ENCODE measurements around the gene TMEM163.
A peak's percentile ranks its signal among the peaks of the same experiment; 100 is the strongest.
"Not testable (repeated sequence)": the region's sequence is repeated elsewhere in the genome, so short reads cannot be mapped to it uniquely, and the experiment has no call there.

Gene TMEM163

GRCh38 chr2:134603966-134604365, 114.8 kb downstream of the TMEM163 start:
- no peaks in the 10 kb centered on the region for H3K36me3 ChIP-seq (ENCODE audit: insufficient read depth, low read length)
- no peaks in the 10 kb centered on the region for H3K4me1 ChIP-seq (ENCODE audit: insufficient read depth, low read length)
- no peak overlapping the region for H3K27ac ChIP-seq (ENCODE audit: low read depth, low read length)
- no peaks in the 10 kb centered on the region for H3K9me3 ChIP-seq (ENCODE audit: insufficient read depth, low read depth, low read length)
- H3K4me3 ChIP-seq (ENCODE audit: low read length) = no peak overlapping the region
- no peaks in the 10 kb centered on the region for H3K27me3 ChIP-seq (ENCODE audit: insufficient read depth, low read length)
- 90% methylated on average over 5 of the region's 5 CpGs for whole genome bisulfite sequencing
- H3K9ac ChIP-seq (ENCODE audit: low read depth, low read length) = no peak overlapping the region

- no peak overlapping the region for H3K4me3 ChIP-seq (ENCODE audit: low read length)
- 92% methylated on average over 4 of the region's 4 CpGs for WGBS
- H3K27me3 ChIP-seq (ENCODE audit: insufficient read depth, low read length) = no peaks in the 10 kb centered on the region
- no peak overlapping the region for H3K27ac ChIP-seq (ENCODE audit: low read depth, low read length)
- H3K36me3 ChIP-seq (ENCODE audit: insufficient read depth, low read length) = no peaks in the 10 kb centered on the region
- no peak overlapping the region for H3K9ac ChIP-seq (ENCODE audit: low read depth, low read length)
- H3K9me3 ChIP-seq (ENCODE audit: insufficient read depth, low read depth, low read length) = no peaks in the 10 kb centered on the region
- no peaks in the 10 kb centered on the region for H3K4me1 ChIP-seq (ENCODE audit: insufficient read depth, low read length)
Observed at GRCh38 chr2:134602666-134603065, 116.1 kb downstream of the TMEM163 start.

- no peak overlapping the region for H3K4me3 ChIP-seq (ENCODE audit: low read length)
- H3K27ac ChIP-seq (ENCODE audit: low read depth, low read length) = no peak overlapping the region
- no peaks in the 10 kb centered on the region for H3K9me3 ChIP-seq (ENCODE audit: insufficient read depth, low read depth, low read length)
- H3K4me1 ChIP-seq (ENCODE audit: insufficient read depth, low read length) = no peaks in the 10 kb centered on the region
- H3K9ac ChIP-seq (ENCODE audit: low read depth, low read length) = no peak overlapping the region
- no peaks in the 10 kb centered on the region for H3K27me3 ChIP-seq (ENCODE audit: insufficient read depth, low read length)
- H3K36me3 ChIP-seq (ENCODE audit: insufficient read depth, low read length) = no peaks in the 10 kb centered on the region
- 96% methylated on average over 11 of the region's 11 CpGs for WGBS
Observed at GRCh38 chr2:134601264-134601663, 117.5 kb downstream of the TMEM163 start.

GRCh38 chr2:134600208-134600607, 118.6 kb downstream of the TMEM163 start:
- Histone ChIP-seq H3K9me3 (ENCODE audit: insufficient read depth, low read depth, low read length) (no peaks in the 10 kb centered on the region), H3K27ac (ENCODE audit: low read depth, low read length) (no peak overlapping the region), H3K36me3 (ENCODE audit: insufficient read depth, low read length) (no peaks in the 10 kb centered on the region), H3K4me3 (ENCODE audit: low read length) (no peak overlapping the region), H3K4me1 (ENCODE audit: insufficient read depth, low read length) (no peaks in the 10 kb centered on the region), H3K27me3 (ENCODE audit: insufficient read depth, low read length) (no peaks in the 10 kb centered on the region), H3K9ac (ENCODE audit: low read depth, low read length) (no peak overlapping the region)
- WGBS = 90% methylated on average over 2 of the region's 2 CpGs

GRCh38 chr2:134599236-134599635, 119.6 kb downstream of the TMEM163 start:
- H3K27ac ChIP-seq (ENCODE audit: low read depth, low read length) = no peak overlapping the region
- no peak overlapping the region for H3K4me3 ChIP-seq (ENCODE audit: low read length)
- no peaks in the 10 kb centered on the region for H3K27me3 ChIP-seq (ENCODE audit: insufficient read depth, low read length)
- H3K9ac ChIP-seq (ENCODE audit: low read depth, low read length) = no peak overlapping the region
- H3K36me3 ChIP-seq (ENCODE audit: insufficient read depth, low read length) = no peaks in the 10 kb centered on the region
- H3K9me3 ChIP-seq (ENCODE audit: insufficient read depth, low read depth, low read length) = no peaks in the 10 kb centered on the region
- no peaks in the 10 kb centered on the region for H3K4me1 ChIP-seq (ENCODE audit: insufficient read depth, low read length)
- WGBS = 91% methylated on average over 3 of the region's 3 CpGs

- Histone ChIP-seq H3K4me3 (ENCODE audit: low read length) (no peak overlapping the region), H3K9me3 (ENCODE audit: insufficient read depth, low read depth, low read length) (peaks cover 20% of the 10 kb centered on the region), H3K36me3 (ENCODE audit: insufficient read depth, low read length) (no peaks in the 10 kb centered on the region), H3K27ac (ENCODE audit: low read depth, low read length) (no peak overlapping the region), H3K9ac (ENCODE audit: low read depth, low read length) (no peak overlapping the region), H3K27me3 (ENCODE audit: insufficient read depth, low read length) (no peaks in the 10 kb centered on the region), H3K4me1 (ENCODE audit: insufficient read depth, low read length) (peaks cover 9% of the 10 kb centered on the region)
- 94% methylated on average over 6 of the region's 6 CpGs for WGBS
Observed at GRCh38 chr2:134594399-134594798, 124.4 kb downstream of the TMEM163 start.

GRCh38 chr2:134593519-134593918, 125.3 kb downstream of the TMEM163 start:
- 92% methylated on average over 8 of the region's 8 CpGs for WGBS
- no peaks in the 10 kb centered on the region for H3K27me3 ChIP-seq (ENCODE audit: insufficient read depth, low read length)
- H3K9ac ChIP-seq (ENCODE audit: low read depth, low read length) = no peak overlapping the region
- H3K27ac ChIP-seq (ENCODE audit: low read depth, low read length) = no peak overlapping the region
- H3K4me1 ChIP-seq (ENCODE audit: insufficient read depth, low read length) = peaks cover 9% of the 10 kb centered on the region
- H3K4me3 ChIP-seq (ENCODE audit: low read length) = no peak overlapping the region
- no peaks in the 10 kb centered on the region for H3K36me3 ChIP-seq (ENCODE audit: insufficient read depth, low read length)
- peaks cover 20% of the 10 kb centered on the region for H3K9me3 ChIP-seq (ENCODE audit: insufficient read depth, low read depth, low read length)

- 42% methylated on average over 1 of the region's 1 CpG for WGBS
- H3K9me3 ChIP-seq (ENCODE audit: insufficient read depth, low read depth, low read length) = peaks cover 20% of the 10 kb centered on the region
- peaks cover 9% of the 10 kb centered on the region for H3K4me1 ChIP-seq (ENCODE audit: insufficient read depth, low read length)
- H3K4me3 ChIP-seq (ENCODE audit: low read length) = no peak overlapping the region
- H3K27ac ChIP-seq (ENCODE audit: low read depth, low read length) = no peak overlapping the region; the same call in 1 of the 2 replicates
- H3K36me3 ChIP-seq (ENCODE audit: insufficient read depth, low read length) = no peaks in the 10 kb centered on the region
- H3K9ac ChIP-seq (ENCODE audit: low read depth, low read length) = no peak overlapping the region
- no peaks in the 10 kb centered on the region for H3K27me3 ChIP-seq (ENCODE audit: insufficient read depth, low read length)
Observed at GRCh38 chr2:134592377-134592776, 126.4 kb downstream of the TMEM163 start.

GRCh38 chr2:134591526-134591925, 127.3 kb downstream of the TMEM163 start:
- H3K27me3 ChIP-seq (ENCODE audit: insufficient read depth, low read length) = no peaks in the 10 kb centered on the region
- H3K9ac ChIP-seq (ENCODE audit: low read depth, low read length) = no peak overlapping the region
- 80% methylated on average over 1 of the region's 1 CpG for WGBS
- no peak overlapping the region for H3K4me3 ChIP-seq (ENCODE audit: low read length)
- H3K27ac ChIP-seq (ENCODE audit: low read depth, low read length) = peak overlapping the region; percentile 32; the same call in 1 of the 2 replicates
- peaks cover 9% of the 10 kb centered on the region for H3K4me1 ChIP-seq (ENCODE audit: insufficient read depth, low read length)
- peaks cover 20% of the 10 kb centered on the region for H3K9me3 ChIP-seq (ENCODE audit: insufficient read depth, low read depth, low read length)
- no peaks in the 10 kb centered on the region for H3K36me3 ChIP-seq (ENCODE audit: insufficient read depth, low read length)

- Histone ChIP-seq H3K27ac (ENCODE audit: low read depth, low read length) (no peak overlapping the region), H3K36me3 (ENCODE audit: insufficient read depth, low read length) (no peaks in the 10 kb centered on the region), H3K4me3 (ENCODE audit: low read length) (no peak overlapping the region), H3K4me1 (ENCODE audit: insufficient read depth, low read length) (peaks cover 9% of the 10 kb centered on the region), H3K9me3 (ENCODE audit: insufficient read depth, low read depth, low read length) (peaks cover 20% of the 10 kb centered on the region), H3K27me3 (ENCODE audit: insufficient read depth, low read length) (no peaks in the 10 kb centered on the region), H3K9ac (ENCODE audit: low read depth, low read length) (no peak overlapping the region)
- WGBS = 88% methylated on average over 1 of the region's 1 CpG
Observed at GRCh38 chr2:134590679-134591078, 128.1 kb downstream of the TMEM163 start.

- whole genome bisulfite sequencing = 86% methylated on average over 4 of the region's 4 CpGs
- H3K4me3 ChIP-seq (ENCODE audit: low read length); H3K27ac ChIP-seq (ENCODE audit: low read depth, low read length): not testable (repeated sequence)
Observed at GRCh38 chr2:134589171-134590083, 129.4 kb downstream of the TMEM163 start.

More at GRCh38 chr2:134589171-134590083, 129.4 kb downstream of the TMEM163 start:
- not testable (repeated sequence) for H3K36me3 ChIP-seq (ENCODE audit: insufficient read depth, low read length); H3K4me1 ChIP-seq (ENCODE audit: insufficient read depth, low read length); H3K27me3 ChIP-seq (ENCODE audit: insufficient read depth, low read length); H3K9ac ChIP-seq (ENCODE audit: low read depth, low read length)
- peaks cover 20% of the 10 kb centered on the region for H3K9me3 ChIP-seq (ENCODE audit: insufficient read depth, low read depth, low read length)

All from HUES64 (cell line).